ENCODE measurements around the gene SLCO4A1.

Gene SLCO4A1

DNA sequence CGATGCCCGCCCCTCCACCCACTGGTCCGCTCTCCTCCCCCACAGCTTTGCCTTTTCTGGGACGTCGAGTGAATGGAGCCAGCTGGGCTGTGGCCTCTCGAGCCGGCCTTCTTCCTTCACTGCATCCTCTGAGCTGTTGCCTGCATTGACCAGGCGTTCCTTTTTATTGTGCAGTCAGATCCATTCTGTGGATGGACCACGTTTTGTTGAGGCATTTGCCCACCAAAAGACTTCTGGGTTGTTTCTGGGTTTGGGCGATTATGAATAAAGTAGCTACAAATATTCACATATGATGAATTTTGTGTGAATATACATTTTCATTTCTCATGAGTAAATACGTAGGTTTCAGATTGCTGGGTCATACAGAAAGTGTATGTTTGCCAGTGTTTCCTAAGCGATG lies 76.2 kb downstream of the SLCO4A1 start:
- DNase-seq: no peak

DNA sequence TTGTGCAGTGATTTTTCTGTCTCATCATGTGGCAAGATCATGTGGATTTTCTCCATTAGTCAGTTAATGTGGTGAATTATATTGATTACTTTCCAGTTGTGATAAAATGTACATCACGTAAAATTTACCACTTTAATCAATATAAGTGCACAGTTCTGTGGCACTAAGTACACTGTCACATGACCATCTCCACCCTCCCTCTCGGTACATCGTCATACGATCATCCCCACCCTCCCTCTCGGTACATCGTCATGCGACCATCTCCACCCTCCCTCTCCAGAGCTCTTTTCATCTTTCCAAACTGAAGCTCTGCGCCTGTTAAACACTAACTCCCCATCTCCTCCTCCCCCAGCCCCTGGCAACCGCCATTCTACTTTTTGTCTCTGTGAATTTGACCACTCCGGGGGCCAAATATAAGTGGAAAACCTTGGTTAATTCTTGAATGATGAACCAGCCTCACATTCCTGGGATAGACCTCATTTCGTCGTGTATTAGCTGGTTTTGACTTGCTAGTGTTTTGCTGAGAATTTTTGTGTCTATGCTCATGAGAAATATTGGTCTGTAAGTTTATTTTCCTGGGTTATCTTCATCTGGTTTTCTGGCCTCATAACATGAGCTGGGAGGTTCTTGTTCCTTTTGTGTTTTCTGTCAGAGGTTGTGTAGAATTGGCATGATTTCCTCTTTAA lies 77.1 kb downstream of the SLCO4A1 start:
- DNase-seq: no peak
